ENCODE results near the gene ZDHHC3. TPM values are rescaled to one million over a fixed set of nuclear protein-coding genes. Genes with fewer than 3 reads are reported as not detected.

Gene ZDHHC3
- polyA plus RNA-seq, 4 donors, result 54.3 to 91.3 (median 58.3) TPM

Other genes with a start within 250 kb of the ZDHHC3 start
- gene ZNF501, start 246.5 kb downstream of the ZDHHC3 start, polyA plus RNA-seq, result 1 to 10 TPM in 3 of 4 donors, under 1 TPM in 1; 0.89 to 5.0 (median 1.5) TPM
- 10 to 100 TPM in 2 of 4 donors, 1 to 10 TPM in 2; 6.7 to 24.7 (median 10.3) TPM for gene KIAA1143, start 214.6 kb downstream of the ZDHHC3 start, polyA plus RNA-seq
- gene KIF15, start 214.4 kb downstream of the ZDHHC3 start, polyA plus RNA-seq, result 10 to 100 TPM in 1 of 4 donors, 1 to 10 TPM in 2, under 1 TPM in 1; 0.54 to 11.1 (median 5.5) TPM
- gene TMEM42, start 114.3 kb downstream of the ZDHHC3 start, polyA plus RNA-seq, result 10 to 100 TPM in 3 of 4 donors, 1 to 10 TPM in 1; 6.2 to 19.4 (median 14.3) TPM
- under 1 TPM in 1 of 4 donors, not detected in 3; 0.04 TPM for gene TGM4, start 101.6 kb downstream of the ZDHHC3 start, polyA plus RNA-seq
- 10 to 100 TPM; 21.9 to 39.4 (median 30.4) TPM for gene EXOSC7, start 70 bp upstream of the ZDHHC3 start, polyA plus RNA-seq
- gene CLEC3B, start 50.1 kb upstream of the ZDHHC3 start, polyA plus RNA-seq, result 100 to 1,000 TPM in 1 of 4 donors, 10 to 100 TPM in 1, 1 to 10 TPM in 2; 2.9 to 103 (median 17.1) TPM
- 10 to 100 TPM in 2 of 4 donors, 1 to 10 TPM in 2; 8.4 to 30.6 (median 12.6) TPM for gene CDCP1, start 170.2 kb upstream of the ZDHHC3 start, polyA plus RNA-seq

Measured in small intestine (tissue), 4 donors.